DMS114 treated with DMSO at 0.1 percent for 48 hours (cell line): ENCODE data around the gene ZDHHC15.
"Not testable (repeated sequence)": the region's sequence is repeated elsewhere in the genome, so short reads cannot be mapped to it uniquely, and the experiment has no call there.

ENCODE experiments used
- DNase-seq: peaks from one replicate; lab custom pipeline; 2025; ENCODE audit not compliant: unreplicated experiment; lab: John Stamatoyannopoulos, UW

Gene ZDHHC15

DNA sequence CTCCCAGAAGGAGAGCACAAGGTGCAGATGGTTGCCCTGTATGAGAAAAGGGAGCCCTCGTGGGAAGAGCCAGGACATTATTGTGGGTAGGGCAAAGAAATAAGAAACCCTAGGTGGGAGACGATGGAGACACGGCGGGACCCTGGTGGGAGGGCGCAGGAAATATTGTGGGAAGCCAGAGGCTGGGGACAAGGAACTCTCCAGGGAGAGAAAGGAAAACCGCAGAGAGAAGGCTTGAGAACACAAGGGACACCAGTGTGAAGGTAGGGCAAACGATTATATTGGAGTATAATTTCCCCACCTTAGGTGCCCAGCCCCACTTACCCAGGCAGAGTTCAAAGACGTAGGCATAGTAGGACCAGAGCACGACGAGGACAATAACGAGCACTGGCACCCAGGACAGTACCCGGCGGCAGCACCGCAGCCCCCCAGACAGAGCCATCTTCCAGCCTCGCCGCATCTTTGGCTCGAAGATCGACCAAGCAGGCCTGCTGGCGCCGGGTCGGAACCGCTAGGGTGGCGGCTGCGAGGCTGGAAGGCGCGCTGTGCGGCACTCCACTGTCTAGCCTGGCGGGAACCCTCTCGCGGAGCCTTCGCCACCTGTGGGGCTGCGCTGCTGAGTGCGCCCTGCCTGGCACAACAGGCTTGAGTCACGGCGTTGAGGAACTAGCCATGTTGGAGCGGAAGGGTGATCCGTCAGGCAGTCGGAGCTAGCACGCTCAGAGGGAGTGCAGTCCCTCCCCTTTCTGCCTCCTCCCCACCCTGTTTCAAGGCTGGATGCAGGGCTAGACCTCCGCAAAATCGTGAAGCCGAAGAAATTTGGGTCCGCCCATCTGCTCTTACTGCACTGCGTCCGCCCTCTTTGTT is at the start of gene ZDHHC15:
Gene ZDHHC15, minus strand, starts transcription at position 473 of the 867 bp plus-strand sequence. Its CDS starts 13 bp downstream, at position 460.
- peak; percentile 67 for DNase-seq

DNA sequence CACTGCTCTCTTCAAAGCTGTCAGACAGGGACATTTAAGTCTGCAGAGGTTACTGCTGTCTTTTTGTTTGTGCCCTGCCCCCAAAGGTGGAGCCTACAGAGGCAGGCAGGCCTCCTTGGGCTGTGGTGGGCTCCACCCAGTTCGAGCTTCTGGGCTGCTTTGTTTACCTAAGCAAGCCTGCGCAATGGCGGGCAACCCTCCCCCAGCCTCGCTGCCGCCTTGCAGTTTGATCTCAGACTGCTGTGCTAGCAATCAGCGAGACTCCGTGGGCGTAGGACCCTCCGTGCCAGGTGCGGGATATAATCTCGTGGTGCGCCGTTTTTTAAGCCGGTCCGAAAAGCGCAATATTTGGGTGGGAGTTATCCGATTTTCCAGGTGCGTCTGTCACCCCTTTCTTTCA is 37.7 kb upstream of the ZDHHC15 start:
- not testable (repeated sequence) for DNase-seq

DNA sequence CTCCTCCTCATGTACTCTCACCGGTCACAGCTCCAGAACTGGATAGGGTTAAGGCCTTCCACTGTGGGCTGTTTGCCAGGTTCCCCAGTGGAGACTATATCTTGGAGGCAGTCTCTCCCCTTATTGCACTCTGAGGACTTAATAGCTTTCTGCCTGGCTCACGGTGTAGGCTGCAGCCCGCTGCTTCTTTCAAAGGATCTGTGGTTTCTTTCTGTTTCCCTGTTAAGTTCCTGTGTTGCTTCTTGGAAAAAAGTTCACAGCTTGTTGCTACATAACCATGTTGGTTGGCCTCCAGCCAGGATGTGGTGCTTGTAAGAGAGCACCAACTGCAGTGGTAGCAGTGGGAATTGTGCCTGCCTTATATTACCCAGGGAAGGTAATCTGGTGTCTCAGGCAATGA is 24.9 kb upstream of the ZDHHC15 start:
- no peak for DNase-seq

GRCh38 chrX:75546724-75547511 is 24.1 kb upstream of the ZDHHC15 start:
- no peak for DNase-seq

GRCh38 chrX:75544786-75545185 is 21.9 kb upstream of the ZDHHC15 start:
- no peak for DNase-seq

DNA sequence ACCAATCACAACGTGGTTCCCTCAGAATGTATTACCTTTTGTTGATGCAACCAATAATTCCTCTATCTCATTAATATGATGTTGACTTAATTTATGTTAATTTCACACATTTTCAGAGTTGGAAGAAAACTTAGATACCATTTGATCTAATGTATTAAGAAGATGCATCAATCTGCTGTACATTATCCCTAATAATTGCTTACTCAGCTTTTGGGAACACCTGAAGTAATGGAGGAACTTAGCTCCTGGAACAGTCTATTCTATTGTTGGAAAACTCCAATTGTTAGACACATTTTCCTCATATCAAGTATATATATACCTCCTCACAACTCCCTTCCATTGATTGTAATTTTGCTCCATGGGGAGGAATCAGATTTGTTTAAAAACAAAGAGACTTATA is 38.9 kb downstream of the ZDHHC15 start:
- no peak for DNase-seq

GRCh38 chrX:75461780-75462179 is 61.1 kb downstream of the ZDHHC15 start:
- DNase-seq = not testable (repeated sequence)

- DNase-seq = no peak
Observed at GRCh38 chrX:75421688-75422230, 101.1 kb downstream of the ZDHHC15 start.

DNA sequence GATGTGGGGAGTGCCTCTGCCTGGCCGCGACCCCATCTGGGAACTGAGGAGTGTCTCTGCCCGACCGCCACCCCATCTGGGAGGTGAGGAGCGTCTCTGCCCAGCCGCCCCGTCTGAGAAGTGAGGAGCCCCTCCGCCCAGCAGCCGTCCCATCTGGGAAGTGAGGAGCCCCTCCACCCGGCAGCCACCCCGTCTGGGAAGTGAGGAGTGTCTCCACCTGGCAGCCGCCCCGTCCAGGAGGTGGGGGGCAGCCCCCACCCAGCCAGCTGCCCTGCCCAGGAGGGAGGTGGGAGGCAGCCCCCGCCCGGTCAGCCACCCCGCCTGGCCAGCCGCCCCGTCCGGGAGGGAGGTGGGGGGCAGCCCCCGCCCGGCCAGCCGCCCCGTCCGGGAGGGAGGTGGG is 115.7 kb downstream of the ZDHHC15 start:
- not testable (repeated sequence) for DNase-seq

GRCh38 chrX:75390470-75390869 is 132.4 kb downstream of the ZDHHC15 start:
- DNase-seq = no peak

DNA sequence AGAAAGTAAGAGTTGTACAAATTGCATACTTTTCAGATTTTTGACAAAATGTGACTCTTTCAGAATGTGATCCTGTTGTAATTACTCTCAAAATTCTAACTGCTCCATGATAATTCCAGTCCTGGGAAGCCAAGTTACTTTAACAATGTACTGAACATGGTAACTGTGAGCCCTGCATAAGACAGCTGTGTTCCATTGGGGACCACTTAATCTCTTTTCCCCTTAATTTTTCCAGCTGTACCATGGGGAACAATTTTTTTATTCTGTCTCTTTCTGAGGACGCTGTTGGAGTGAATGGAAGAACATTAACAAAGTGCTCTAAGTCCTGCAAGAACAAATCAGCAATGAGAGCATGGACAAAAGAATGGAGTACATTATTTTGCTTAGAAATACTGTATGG is 153.1 kb downstream of the ZDHHC15 start:
- DNase-seq = no peak

- no peak for DNase-seq
Observed at GRCh38 chrX:75366861-75367260, 156.0 kb downstream of the ZDHHC15 start.

DNA sequence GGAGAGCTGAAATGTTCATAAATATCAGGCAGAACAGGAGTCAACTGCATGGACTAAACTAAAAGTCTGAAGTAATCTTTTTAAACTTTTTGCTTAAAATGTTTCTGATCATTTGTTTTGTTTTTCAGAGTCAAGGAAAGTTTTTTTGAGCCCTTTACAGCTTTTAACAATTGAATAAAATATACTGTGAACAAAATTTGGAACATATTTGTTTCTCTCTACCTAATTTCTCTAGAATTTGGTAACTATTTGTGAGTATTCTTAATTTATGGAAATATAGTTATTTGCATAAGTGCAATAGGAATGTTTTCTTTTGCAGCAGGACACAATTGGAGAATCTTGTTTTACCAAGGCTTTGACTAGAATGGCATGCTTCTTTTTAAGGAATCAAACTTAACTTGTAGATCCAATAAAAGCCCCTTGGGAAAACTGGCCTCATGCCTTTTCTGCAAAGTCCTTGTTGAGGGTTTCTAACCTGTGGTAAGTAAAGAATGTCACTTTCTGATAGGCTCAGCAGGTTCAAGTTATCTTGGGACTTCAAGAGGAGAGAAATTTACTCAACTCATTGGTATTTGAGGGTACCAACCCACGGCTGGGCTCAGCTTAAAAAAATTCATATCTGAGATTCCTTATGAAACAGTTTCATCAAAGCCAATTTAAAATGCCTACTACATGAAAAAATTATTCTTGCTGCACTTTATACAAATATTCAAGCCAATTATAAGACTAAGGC is 157.4 kb downstream of the ZDHHC15 start:
- DNase-seq = no peak

DNA sequence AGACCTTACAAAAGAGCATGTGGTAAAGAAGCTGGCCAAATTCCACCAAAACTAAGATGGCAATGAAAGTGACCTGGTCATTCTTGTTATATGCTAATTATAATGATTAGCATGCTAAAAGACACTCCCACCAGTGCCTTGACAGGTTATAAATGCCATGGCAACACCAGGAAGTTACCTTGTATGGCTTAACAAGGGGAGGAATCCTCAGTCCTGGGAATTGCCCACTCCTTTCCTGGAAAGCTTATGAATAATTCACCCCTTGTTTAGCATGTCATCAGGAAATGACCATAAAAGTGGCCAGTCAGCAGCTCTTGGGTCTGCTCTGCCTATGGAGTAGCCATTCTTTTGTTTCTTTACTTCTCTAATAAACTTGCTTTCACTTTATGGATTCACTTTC is 161.0 kb downstream of the ZDHHC15 start:
- DNase-seq = no peak

- not testable (repeated sequence) for DNase-seq
Observed at GRCh38 chrX:75348601-75349000, 174.2 kb downstream of the ZDHHC15 start.

- DNase-seq = no peak
Observed at GRCh38 chrX:75337525-75337924, 185.3 kb downstream of the ZDHHC15 start.

- DNase-seq = no peak
Observed at GRCh38 chrX:75335127-75335458, 187.7 kb downstream of the ZDHHC15 start.

GRCh38 chrX:75334407-75335126 is 188.3 kb downstream of the ZDHHC15 start:
- not testable (repeated sequence) for DNase-seq

GRCh38 chrX:75327607-75328006 is 195.2 kb downstream of the ZDHHC15 start:
- no peak for DNase-seq
